Vagina (tissue), 2 donors: Measurements from ENCODE around the gene HIVEP1. TPM values are rescaled to one million over a fixed set of nuclear protein-coding genes. Genes with fewer than 3 reads are reported as not detected.

ENCODE experiments used
- DNase-seq, 2 donors: peaks; one replicate each; pipeline ENCODE4 v3.0.0-alpha.2; 2017; ENCODE audit errors: extremely low spot score in 2 of 2
- H3K27ac ChIP-seq: fragments of 200-600 bp; sonication (generic); one replicate; pipeline ENCODE4 v1.5.1; 2019
- H3K27me3 ChIP-seq: fragments of 200-600 bp; sonication (generic); one replicate; pipeline ENCODE4 v1.5.1; 2019
- H3K36me3 ChIP-seq, 2 donors: fragments of 200-600 bp; sonication (generic); one replicate each; pipeline ENCODE4 v1.5.1; 2017 to 2019
- H3K4me1 ChIP-seq: fragments of 200-600 bp; sonication (generic); one replicate; pipeline ENCODE4 v1.5.1; 2019
- H3K4me3 ChIP-seq, 2 donors: fragments of 200-600 bp; sonication (generic); 1 replicate in 1 of 2; 2 replicates in 1 of 2; pipeline ENCODE4 v1.5.1; 2016 to 2019
- H3K9me3 ChIP-seq: fragments of 200-600 bp; sonication (generic); one replicate; pipeline ENCODE4 v1.5.1; 2019
- POLR2A ChIP-seq, 2 donors: fragments of 450-650 bp; IDR thresholded peaks; one replicate each; pipeline ENCODE4 v1.6.1; 2017; ENCODE audit warnings: antibody characterized with exemption in 2 of 2, mild to moderate bottlenecking in 2 of 2, moderate library complexity in 2 of 2
- POLR2AphosphoS5 ChIP-seq, 2 donors: sonication (generic); formaldehyde crosslinking; IDR thresholded peaks; one replicate each; pipeline ENCODE4 v1.9.0; 2017; ENCODE audit warnings: antibody characterized with exemption in 2 of 2, mild to moderate bottlenecking in 2 of 2, low read depth in 1 of 2; ENCODE audit not compliant: insufficient read depth in 1 of 2
- intact Hi-C: fragments of 100-400 bp; cut with DNase I; formaldehyde crosslinking; loops from one replicate; pipeline ENCODE4 v1.15.1; 2023
- total RNA-seq: library from RNA; depleted of rRNA; stranded (reverse); fragments of >200 nt; gene quantifications from one replicate; pipeline ENCODE4 v1.2.3, GENCODE V29; 2016
- TF ChIP-seq, protein P1 (sequence below), 3 experiments: fragments of 450-650 bp in 2 of 3; fragments of 200-600 bp in 1 of 3; sonication (generic) in 1 of 3; IDR thresholded peaks; one replicate each; pipeline ENCODE4 v1.5.1; 2017 to 2019; ENCODE audit warnings: antibody characterized with exemption in 3 of 3, mild to moderate bottlenecking in 2 of 3, moderate library complexity in 2 of 3

Gene HIVEP1
- total RNA-seq, 1 donor from 2014 or later: 36.1 TPM

DNA sequence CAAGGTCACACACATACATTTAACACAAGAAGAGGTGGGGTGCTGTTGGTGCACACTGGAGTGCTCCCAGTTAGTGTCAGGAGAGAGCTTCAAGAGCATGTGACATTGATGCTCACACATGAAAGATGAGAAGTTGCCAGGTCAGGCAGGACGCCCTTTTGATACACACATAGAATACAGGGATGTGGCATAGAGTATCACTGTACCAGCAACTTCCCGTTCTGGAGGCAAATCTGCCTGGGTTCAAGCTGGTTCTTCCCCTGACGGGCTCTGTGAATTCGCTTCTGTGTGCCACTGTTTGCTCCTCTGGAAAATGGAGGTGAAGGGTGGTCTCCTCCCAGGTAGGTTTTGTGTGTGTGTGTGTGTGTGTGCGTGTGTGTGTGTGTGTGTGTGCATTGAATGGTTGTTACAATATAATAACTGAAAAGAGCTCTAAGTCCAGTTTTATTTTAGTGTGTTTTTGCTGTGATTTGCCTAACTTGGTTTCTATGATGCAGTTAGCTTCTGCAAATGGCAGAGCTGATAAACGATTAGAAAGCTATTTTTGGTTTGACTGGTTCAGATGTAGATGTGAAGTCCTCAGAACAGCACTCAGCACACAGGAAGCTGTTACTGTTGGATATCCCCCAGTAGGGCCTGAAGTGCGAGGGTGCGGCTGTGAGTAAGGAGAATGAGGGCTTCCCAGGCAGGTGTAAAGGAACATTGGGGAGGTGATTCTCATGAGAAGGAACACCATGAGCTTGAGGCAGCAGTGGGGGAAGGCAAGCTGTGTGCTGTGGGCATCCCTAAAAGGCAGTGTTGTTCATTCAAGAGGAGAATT, 53.4 kb downstream of the HIVEP1 start:
- DNase-seq: no peak
- TF ChIP-seq POLR2A (IDR thresholded peaks at IDR 0.05): no peak
- no peak for TF ChIP-seq POLR2AphosphoS5 (IDR thresholded peaks at IDR 0.05; ENCODE audit: insufficient read depth in 1 of 2, low read depth in 1 of 2)
- TF ChIP-seq, protein P1, sequence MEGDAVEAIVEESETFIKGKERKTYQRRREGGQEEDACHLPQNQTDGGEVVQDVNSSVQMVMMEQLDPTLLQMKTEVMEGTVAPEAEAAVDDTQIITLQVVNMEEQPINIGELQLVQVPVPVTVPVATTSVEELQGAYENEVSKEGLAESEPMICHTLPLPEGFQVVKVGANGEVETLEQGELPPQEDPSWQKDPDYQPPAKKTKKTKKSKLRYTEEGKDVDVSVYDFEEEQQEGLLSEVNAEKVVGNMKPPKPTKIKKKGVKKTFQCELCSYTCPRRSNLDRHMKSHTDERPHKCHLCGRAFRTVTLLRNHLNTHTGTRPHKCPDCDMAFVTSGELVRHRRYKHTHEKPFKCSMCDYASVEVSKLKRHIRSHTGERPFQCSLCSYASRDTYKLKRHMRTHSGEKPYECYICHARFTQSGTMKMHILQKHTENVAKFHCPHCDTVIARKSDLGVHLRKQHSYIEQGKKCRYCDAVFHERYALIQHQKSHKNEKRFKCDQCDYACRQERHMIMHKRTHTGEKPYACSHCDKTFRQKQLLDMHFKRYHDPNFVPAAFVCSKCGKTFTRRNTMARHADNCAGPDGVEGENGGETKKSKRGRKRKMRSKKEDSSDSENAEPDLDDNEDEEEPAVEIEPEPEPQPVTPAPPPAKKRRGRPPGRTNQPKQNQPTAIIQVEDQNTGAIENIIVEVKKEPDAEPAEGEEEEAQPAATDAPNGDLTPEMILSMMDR (IDR thresholded peaks at IDR 0.05): no peak
- H3K27ac ChIP-seq: no peak overlapping the region
- H3K36me3 ChIP-seq: no peaks in the 10 kb centered on the region
- H3K27me3 ChIP-seq: no peaks in the 10 kb centered on the region
- peaks cover 19% of the 10 kb centered on the region for H3K4me1 ChIP-seq
- no peak overlapping the region for H3K4me3 ChIP-seq
- no peaks in the 10 kb centered on the region for H3K9me3 ChIP-seq
- intact Hi-C loops: no loop called here

DNA sequence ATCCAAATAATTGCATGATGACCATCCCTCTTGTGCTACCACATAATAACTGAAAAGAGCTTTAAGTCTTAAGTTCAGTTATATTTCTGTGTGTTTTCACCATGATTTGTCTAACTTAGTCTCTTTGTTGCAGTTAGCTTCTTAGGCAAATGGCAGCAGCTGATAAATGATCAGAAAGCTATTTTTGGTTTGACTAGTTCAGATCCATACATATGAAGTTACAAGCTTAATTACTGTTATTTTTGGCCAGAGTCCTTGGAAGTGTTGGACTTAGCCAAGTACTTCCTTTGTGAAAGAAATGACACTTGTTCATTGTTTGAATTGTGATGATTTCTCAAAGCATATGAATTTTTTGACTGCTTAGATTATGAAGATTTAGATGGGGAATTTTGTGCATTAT, 54.2 kb downstream of the HIVEP1 start:
- TF ChIP-seq POLR2A (IDR thresholded peaks at IDR 0.05): no peak
- TF ChIP-seq POLR2AphosphoS5 (IDR thresholded peaks at IDR 0.05; ENCODE audit: insufficient read depth in 1 of 2, low read depth in 1 of 2): no peak
- TF ChIP-seq, protein P1 (IDR thresholded peaks at IDR 0.05): no peak
- intact Hi-C loops: no loop called here
- no peaks in the 10 kb centered on the region for H3K27me3 ChIP-seq
- H3K4me3 ChIP-seq: no peak overlapping the region
- H3K9me3 ChIP-seq: no peaks in the 10 kb centered on the region
- H3K36me3 ChIP-seq: no peaks in the 10 kb centered on the region
- H3K27ac ChIP-seq: no peak overlapping the region
- peaks cover 15% of the 10 kb centered on the region for H3K4me1 ChIP-seq
- DNase-seq: no peak

- Histone ChIP-seq H3K27ac (no peak overlapping the region), H3K4me1 (peaks cover 20% of the 10 kb centered on the region), H3K4me3 (no peak overlapping the region), H3K9me3 (no peaks in the 10 kb centered on the region), H3K27me3 (no peaks in the 10 kb centered on the region), H3K36me3 (no peaks in the 10 kb centered on the region)
- no peak for DNase-seq
- TF ChIP-seq POLR2A (IDR thresholded peaks at IDR 0.05): no peak
- TF ChIP-seq, protein P1 (IDR thresholded peaks at IDR 0.05): no peak
- TF ChIP-seq POLR2AphosphoS5 (IDR thresholded peaks at IDR 0.05; ENCODE audit: insufficient read depth in 1 of 2, low read depth in 1 of 2): no peak
- intact Hi-C loops: no loop called here
Observed at GRCh38 chr6:12068899-12069557, 56.9 kb downstream of the HIVEP1 start.

DNA sequence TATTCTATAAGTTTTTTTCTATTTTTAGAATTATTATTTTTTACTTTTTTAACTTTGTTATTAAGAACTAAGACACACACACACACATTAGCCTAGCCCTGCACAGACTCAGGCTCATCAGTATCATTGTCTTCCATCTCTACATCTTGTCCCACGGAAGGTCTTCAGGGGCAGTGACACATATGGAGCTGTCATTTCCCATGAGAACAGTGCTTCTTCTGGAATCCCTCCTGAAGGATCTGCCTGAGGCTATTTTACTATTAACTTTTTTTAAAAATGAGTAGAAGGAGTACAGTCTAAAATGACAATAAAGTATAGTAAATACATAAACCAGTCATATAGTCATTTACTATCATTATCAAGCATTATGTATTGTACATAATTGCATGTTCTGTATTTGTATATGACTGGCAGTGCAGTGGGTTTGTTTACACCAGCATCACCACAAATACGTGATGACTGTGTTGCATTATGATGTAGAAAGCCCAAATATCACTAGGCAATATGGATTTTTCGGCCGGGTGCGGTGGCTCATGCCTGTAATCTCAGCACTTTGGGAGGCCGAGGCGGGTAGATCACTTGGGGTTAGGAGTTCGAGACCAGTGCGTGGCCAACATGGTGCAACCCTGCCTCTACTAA, 57.9 kb downstream of the HIVEP1 start:
- H3K4me1 ChIP-seq: peaks cover 14% of the 10 kb centered on the region
- intact Hi-C loops: no loop called here
- no peak for TF ChIP-seq POLR2AphosphoS5 (IDR thresholded peaks at IDR 0.05; ENCODE audit: insufficient read depth in 1 of 2, low read depth in 1 of 2)
- TF ChIP-seq, protein P1 (IDR thresholded peaks at IDR 0.05): no peak
- TF ChIP-seq POLR2A (IDR thresholded peaks at IDR 0.05): no peak

More for the DNA sequence above, 57.9 kb downstream of the HIVEP1 start:
- no peaks in the 10 kb centered on the region for H3K9me3 ChIP-seq
- H3K36me3 ChIP-seq: no peaks in the 10 kb centered on the region
- no peak overlapping the region for H3K4me3 ChIP-seq
- H3K27me3 ChIP-seq: no peaks in the 10 kb centered on the region
- no peak overlapping the region for H3K27ac ChIP-seq
- no peak for DNase-seq
